ENCODE results near the gene CTDP1.
A peak's percentile ranks its signal among the peaks of the same experiment; 100 is the strongest.

CTDP1 gene, protein sequence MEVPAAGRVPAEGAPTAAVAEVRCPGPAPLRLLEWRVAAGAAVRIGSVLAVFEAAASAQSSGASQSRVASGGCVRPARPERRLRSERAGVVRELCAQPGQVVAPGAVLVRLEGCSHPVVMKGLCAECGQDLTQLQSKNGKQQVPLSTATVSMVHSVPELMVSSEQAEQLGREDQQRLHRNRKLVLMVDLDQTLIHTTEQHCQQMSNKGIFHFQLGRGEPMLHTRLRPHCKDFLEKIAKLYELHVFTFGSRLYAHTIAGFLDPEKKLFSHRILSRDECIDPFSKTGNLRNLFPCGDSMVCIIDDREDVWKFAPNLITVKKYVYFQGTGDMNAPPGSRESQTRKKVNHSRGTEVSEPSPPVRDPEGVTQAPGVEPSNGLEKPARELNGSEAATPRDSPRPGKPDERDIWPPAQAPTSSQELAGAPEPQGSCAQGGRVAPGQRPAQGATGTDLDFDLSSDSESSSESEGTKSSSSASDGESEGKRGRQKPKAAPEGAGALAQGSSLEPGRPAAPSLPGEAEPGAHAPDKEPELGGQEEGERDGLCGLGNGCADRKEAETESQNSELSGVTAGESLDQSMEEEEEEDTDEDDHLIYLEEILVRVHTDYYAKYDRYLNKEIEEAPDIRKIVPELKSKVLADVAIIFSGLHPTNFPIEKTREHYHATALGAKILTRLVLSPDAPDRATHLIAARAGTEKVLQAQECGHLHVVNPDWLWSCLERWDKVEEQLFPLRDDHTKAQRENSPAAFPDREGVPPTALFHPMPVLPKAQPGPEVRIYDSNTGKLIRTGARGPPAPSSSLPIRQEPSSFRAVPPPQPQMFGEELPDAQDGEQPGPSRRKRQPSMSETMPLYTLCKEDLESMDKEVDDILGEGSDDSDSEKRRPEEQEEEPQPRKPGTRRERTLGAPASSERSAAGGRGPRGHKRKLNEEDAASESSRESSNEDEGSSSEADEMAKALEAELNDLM

DNA sequence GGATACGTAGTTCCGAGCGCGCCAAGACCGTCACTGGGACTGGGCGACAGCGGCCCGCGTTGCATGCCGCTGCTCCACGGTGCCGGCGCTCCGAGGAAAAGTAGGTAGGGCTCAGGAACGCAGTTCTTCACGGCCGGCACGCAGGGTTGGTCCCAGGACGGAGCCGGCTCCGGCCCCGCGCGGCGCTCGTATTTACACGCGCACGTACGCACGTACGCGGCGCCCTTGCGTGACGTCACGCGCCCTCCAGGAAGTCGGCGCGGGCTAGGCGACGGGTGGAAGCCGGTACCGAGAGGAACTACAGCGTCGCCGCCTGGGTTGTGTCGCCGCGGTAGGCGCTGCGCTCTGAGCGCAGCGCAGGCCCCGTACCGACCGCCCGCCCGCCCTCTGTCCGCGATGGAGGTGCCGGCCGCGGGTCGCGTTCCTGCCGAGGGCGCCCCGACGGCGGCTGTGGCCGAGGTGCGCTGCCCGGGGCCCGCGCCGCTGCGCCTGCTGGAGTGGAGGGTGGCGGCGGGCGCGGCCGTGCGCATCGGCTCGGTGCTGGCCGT is at the start of gene CTDP1:
Gene CTDP1 (plus strand): TSS at position 252 of the 548 bp plus-strand sequence. CDS start 145 bp downstream, at position 397.
- peak; percentile 87 for DNase-seq (ENCODE audit: low spot score)

DNA sequence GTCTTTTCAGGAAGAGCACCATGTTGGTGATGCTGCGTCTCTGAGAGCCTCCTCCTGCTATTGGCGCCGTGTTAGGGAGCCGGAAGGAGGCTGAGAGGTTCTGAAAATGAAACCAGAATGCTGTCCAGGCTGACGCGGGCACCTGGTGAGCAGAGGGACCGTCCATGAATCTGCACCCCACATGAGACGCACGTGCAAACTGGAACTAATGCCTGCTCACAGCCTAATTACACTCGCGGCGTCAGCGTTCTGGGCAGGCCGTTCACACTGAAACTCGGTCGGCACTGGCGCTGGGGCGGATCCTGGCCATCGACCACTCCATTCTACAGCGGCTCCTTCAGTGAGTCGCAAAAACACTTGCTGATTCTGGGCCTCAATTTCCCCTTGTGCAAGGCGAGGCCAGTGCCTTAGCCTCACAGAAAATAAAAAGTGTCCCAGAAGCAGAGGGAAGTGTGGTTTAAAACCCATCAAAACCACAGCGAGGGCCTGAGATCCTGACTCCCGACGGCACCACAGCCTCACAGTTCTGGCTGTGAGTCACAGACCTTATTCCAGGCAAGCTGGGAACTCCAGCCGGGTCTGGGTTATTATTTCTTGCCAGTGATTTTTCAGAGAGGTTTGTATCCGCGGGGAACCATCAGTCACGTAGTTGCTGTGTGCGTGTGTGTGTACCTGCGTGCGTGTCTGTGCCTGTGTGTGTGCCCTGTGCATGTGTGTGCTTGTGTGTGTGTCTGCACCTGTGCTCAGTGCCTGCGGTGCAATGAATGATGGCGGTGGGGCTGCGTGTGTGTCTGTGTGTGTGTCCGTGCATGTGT is 49.1 kb upstream of the CTDP1 start:
- no peak for DNase-seq (ENCODE audit: low spot score)

DNA sequence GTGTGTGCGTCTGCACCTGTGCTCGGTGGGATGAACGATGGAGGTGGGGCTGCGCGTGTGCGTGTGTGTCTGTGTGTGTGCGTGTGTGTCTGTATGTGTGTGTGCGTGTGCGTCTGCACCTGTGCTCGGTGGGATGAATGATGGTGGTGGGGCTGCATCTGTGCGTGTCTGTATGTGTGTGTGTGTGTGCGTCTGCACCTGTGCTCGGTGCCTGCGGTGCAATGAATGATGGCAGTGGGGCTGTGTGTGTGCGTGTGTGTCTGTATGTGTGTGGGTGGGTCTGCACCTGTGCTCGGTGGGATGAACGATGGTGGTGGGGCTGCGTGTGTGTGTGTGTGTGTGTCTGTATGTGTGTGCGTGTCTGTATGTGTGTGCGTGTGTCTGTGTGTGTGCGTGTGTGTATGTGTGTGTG is 48.5 kb upstream of the CTDP1 start:
- no peak for DNase-seq (ENCODE audit: low spot score)

DNA sequence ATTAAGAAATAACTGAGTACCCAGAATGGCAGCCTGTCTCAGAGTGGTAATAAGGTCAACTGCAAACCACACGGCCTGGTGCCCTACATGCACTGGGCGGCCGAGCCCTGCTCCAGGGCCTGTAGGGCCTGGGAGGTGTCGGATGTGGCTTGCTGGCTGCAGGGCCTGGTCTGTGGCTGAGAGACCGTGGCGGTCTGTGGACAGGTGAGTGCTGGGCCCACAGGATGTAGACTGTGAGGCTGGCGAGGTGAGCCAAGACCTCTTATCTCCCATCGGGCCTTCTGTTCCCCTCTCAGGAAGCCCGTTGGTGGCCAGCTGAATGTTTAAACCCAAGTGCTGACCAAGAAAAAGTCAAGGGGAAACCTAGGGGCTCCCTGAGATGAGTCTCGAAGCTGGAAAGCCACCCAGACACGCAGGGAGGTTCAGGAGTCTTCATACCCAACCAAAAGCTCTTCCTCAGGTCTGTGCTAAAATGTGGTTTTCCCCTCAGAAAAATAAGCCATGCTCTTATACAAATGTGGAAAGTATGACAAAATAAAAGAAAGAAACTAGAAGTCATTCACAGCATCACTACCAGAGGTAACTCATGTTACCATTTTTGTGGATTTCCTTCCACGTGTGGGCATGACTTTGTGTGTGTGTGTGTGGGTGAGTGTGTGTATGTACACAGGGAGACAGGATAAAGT is 47.7 kb upstream of the CTDP1 start:
- DNase-seq (ENCODE audit: low spot score): no peak

DNA sequence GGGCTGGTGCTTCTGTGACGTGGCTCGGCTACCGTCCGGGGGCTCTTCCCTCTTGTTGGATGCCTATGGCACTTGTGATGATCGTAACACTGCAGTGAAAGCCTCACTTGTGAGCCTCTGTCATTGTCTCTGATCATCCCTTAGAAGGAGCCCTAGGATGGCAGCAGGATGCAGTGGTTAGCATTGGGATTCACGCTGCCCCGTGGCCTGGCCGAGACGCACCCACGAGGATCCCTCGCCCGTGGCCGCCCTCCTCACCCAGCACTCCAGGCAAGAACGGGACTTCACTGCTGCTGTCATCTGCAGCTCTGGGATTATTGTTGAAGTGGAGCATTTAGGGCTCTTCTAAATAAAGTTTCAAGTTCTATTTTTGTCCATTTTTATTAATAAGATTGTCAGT is 46.8 kb upstream of the CTDP1 start:
- no peak for DNase-seq (ENCODE audit: low spot score)

DNA sequence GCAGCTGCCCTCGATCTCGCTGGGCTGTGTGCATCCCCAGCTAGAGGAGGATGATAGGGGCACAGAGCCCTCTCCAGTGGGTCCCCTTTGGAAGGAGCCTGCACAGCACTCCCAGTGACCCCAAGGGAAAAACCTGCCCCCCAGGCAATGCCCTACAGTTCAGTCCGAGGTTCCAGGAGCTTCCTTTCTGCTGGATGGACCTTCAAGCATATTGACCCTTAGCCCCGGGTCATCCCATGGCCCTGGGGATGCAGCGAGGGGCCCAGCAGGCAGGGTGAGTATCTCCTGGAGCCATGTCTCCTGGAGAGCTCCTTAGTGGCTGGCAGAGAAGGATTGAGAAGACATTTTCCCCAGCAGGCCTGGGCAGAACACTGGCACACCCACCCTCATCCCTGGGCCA is 45.4 kb upstream of the CTDP1 start:
- DNase-seq (ENCODE audit: low spot score): no peak

DNA sequence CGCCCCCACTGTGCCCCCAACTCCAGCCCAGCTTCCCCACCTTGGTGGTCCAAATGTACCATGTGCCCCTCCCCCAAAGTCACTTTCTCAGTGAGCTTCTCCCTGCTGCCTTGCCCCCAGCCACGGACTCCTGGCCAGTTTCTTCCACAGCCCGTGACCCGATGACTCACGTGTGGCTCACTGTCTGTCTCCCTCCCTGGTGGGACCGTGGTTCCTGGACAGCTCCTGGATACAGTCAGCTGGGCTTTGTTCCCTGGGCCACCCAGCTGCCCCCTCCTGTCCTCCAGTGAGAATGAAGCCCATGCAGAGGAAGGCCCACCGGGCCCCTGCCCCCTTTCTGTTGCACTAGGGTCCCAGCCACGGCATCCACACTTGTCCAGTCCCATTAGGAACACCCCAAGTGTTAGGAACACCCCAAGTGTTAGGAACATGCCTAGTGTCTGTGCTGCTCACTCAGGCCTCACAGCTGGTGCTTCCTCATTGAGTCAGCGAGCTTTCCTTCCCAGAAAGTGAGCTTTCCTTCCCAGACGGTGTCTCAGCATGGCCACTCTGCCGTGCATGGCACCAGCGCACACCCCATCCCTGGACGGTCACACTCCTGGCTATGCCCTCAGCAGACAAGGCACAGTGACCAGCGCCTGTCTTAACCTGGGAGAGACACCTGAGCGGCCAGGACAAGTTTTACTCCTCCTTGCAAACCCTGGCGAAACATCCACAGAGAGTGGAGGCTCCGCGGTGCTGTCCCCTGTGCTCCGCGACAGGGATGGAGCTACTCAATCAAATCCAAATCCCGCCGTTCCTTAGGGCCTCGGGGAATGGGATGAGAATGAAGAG is 44.8 kb upstream of the CTDP1 start:
- DNase-seq (ENCODE audit: low spot score): no peak

DNA sequence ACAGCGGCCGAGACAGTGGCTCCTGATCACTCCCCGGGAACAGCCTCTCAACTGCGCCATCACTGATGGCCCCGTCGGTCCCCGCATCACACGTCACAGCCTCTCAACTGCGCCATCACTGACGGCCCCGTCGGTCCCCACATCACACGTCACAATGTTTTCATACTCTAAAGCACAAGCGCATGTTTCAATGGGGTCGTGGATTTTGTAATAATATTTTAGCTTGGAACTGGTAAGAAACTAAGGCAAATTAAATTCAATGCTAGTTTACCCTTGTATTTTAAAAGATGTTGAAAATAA is 44.2 kb upstream of the CTDP1 start:
- no peak for DNase-seq (ENCODE audit: low spot score)

DNA sequence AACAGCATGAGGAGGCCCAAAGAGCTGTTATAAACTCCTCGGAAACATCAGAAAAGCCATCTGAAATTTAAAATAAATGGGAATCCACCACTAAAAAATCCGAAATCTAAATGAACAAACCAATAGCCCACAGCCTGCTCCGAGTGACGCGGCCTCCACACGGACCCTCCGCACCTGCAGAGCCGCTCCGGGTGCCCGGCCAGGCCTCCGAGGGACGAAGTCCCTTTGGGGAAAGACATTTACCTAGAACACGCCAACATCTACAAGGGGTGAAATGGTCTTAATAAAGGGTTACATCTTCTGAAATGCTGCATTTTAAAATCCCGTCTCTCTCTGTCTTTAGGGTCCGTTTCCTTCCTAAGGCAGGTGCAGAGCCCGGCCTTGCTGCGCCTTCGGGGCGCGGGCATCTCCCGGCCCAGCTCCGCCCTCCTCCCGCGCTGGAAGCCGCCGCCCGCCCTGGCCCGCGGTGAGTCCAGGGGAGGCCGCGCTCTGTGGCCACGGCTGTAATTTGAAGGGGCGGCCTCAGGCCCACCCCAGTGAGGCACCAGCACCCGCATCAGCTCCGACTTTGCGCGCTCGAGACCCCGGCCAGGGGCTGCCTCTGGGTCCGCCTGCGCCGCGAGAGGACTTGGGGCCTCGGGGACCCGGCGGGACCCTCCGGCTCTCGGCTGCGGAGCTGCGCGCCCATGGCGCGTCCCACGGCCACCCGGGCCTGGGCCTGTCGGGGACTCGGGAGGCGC is 42.3 kb upstream of the CTDP1 start:
- DNase-seq (ENCODE audit: low spot score): no peak

DNA sequence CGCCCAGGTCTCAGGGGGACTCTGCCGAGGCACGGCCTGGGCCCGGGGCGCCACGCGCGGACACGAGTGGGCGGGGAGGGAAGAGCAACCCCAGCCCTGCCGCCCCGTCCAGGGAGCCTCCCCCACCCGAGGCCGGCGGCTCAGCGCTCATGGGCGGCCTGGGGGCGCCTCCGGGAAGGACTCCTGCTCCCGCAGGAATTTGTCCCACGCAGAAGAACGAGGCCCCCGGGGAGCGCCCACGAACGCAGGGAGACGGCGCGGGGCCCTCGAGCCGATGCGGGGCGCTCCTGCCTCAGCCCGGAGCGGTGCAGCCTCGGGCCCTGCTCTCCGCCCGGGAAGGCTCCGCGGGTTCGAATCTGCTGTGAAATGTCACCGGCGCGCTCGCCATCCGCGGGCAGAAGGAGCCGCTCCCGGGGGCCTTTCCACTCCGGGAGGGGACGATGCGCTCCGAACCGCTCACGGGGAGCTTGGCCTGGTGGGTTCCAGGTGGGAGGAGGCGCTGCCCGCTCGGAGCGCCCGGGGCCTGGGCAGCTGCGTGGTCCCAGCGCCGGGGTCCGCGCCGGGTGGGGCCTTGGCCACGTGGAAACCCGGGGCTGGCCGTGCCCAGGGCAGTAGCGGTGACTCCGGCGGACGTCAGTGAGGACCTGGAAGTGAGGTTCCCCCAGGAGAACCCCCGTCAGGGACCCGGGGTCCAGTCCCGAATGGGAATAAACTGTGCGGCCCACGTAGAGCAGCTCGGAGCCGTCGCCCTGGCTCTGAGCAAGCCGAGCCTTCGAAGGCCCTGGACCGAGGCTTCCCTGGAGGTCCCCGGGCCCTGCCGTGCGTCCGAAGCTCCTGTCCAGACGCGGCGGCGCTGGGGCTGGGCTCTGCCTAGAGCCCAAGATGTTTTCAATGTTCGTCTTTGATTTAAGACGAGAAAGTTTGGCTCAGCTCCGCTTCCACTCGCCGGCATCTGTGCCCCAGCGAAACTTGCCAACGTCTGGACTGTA is 41.4 kb upstream of the CTDP1 start:
- no peak for DNase-seq (ENCODE audit: low spot score)

DNA sequence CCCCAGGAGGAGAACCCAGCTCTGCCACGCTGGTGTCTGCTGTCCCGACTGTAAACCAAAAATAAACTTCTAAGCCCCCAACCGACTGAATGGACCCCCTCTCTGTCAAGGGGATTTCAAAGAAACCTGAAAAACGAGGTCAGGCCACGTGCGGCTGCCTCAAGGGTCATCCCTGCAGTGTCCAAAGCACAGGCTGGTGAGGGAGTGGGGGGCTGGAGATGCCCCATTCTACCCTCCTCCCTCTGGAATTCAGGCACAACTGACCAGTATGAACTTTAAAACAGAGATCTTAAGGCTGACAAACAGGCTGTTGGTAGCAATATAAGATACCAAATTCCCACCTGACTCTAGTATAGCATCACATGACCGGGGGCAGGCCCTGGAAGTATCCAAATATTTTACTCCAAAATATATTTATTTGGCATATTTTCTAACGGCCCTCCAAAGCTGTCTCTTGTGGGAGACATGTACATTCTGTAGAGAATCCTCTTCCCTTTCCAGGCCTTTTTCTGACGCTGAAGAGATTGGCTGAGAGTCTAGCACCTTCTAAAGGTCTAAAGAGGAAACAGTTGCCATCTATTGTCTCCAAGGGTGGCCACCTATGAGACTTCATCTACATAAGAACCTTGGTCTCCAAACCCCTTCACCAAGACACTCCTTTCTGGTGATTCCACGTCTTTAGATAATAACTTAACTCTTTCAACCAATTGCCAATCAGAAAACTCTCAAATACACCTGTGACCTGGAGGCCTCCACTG is 40.4 kb upstream of the CTDP1 start:
- no peak for DNase-seq (ENCODE audit: low spot score)

DNA sequence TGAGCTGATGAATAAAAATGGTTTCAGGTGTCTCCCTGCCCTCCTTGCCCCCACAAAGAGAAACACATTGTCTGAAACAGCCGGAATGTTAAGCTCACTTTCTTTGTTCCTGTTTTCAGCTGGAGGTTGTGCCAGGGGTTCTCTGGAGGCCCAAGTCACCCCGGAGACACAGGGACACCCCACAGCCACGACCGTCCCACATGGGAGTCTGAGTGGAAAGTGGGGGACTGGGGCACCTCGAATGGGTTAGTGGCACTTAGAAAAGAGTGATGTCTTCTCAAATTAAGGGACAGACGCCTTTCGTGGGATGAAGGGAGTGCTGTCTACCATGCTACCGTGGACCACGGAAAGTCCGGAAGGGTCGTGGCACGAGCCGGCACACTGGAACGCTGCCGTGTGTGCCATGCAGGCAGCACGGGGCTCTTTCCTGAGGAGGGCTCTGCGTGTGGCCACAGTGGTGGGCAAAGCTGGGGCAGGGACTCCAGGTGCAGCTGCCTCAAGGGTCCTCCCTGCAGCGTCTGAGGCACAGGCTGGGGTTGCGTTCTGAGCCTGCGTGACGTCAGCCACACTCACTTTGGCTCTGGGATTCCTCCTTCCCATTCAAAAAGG is 39.4 kb upstream of the CTDP1 start:
- no peak for DNase-seq (ENCODE audit: low spot score)

DNA sequence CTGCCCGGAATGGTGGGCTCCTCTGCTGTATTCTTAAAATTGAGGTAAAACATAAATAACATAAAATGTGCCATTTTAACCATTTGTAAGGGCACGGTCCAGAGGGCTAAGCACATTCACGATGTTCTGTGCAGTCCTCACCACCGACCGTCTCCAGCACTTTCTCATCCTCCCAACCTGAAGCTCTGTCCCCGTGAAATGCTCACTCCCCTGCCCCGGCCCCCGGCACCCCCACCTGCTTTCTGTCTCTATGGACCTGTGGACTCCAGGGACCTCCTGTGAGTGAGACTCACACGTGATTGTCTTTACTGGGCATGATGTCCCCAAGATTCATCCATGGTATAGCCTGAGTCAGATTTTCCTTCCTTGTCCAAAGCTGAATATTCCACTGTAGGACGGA is 38.7 kb upstream of the CTDP1 start:
- DNase-seq (ENCODE audit: low spot score): no peak

DNA sequence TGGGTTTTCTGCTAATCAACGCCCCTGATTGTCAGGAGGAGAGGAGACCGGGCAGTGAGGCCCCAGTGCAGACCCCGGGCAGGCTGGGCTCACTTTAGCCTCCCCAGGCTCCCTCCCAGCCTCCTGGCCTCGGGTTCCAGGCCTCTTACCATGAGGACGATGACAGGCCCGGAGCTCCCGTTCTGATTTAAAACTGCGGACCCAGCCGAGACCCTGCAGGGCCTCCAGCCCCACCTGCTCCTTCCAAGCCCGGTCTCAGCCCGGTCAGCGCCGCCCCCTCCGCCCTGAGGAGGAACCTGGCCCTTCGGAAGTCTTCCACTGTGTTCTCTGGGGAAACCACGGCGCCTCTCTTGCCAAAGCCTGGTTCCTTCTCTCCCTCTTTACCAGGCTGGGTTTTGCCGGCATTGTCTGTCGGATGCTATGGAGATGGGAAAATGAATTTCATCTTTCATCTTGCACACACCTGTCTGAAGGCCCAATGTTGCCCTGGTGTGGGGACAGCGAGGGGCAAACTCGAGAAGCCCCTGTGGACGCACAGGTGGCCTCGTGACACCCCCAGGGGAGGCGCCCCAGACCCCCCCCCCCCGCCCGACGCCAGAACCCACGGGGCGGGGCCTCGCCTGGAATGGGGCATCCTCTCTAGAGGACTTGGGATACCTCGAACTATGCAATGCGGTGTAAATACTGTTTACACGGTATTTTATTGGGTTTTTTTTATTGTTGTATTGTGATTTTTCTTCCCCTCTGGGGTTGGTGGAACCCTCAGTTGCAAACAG is 37.7 kb upstream of the CTDP1 start:
- no peak for DNase-seq (ENCODE audit: low spot score)

DNA sequence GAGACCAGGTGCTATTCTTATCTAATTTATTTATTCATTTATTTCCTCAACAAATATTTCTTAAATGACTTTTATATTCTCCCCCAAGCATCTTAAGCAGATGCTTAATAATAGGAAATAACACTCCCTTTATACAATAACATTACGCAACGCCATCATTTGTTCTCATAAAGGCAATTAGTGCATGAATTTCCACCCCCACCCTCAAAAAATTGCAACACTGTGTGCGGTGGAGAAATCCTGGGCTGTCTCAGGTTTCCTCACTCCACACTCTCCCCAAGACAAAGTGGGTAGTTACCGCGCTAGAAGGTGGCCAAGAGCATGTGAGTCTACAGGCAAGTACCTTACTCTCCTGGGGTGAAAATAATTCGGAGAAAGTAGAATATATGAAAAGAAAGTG is 37.0 kb upstream of the CTDP1 start:
- DNase-seq (ENCODE audit: low spot score): no peak

All from CD4-positive, alpha-beta T cell treated with Interleukin-6 at 100 ng/mL for 8 hours (primary cell).